Activated B cell treated with CpG ODN at 0.5 μM for 24 hours (primary cell): ENCODE data around the gene ZNF618. TPM values are rescaled to one million over a fixed set of nuclear protein-coding genes. Genes with fewer than 3 reads are reported as not detected.

Experiments
- ATAC-seq: fragments of 200-7000 bp; cut with Tn5 transposase; one replicate; pipeline ENCODE4 v1.10.0; 2021; ENCODE audit warnings: low read depth, mild to moderate bottlenecking, moderate library complexity
- CTCF ChIA-PET: fragments of 350-600 bp; sonication (Branson Sonifier 250); formaldehyde crosslinking; loops from one replicate; lab custom pipeline; 2021; ENCODE audit warnings: antibody characterized with exemption; lab: Charles Lee
- POLR2A ChIA-PET: fragments of 350-600 bp; sonication (Branson Sonifier 250); formaldehyde crosslinking; loops from one replicate; lab custom pipeline; 2021; ENCODE audit warnings: antibody characterized with exemption; lab: Charles Lee
- DNase-seq: peaks from one replicate; pipeline ENCODE4 v3.0.0; 2022
- H3K27ac Mint-ChIP-seq: one replicate; pipeline ENCODE4 v1.8.0; 2020; ENCODE audit warnings: mixed read lengths
- H3K27me3 Mint-ChIP-seq: one replicate; pipeline ENCODE4 v1.8.0; 2021; ENCODE audit warnings: mixed read lengths
- H3K36me3 Mint-ChIP-seq: one replicate; pipeline ENCODE4 v1.8.0; 2021; ENCODE audit warnings: low read depth, mixed read lengths
- H3K4me1 Mint-ChIP-seq: one replicate; pipeline ENCODE4 v1.8.0; 2021; ENCODE audit warnings: mixed read lengths
- H3K4me3 Mint-ChIP-seq: one replicate; pipeline ENCODE4 v1.8.0; 2020; ENCODE audit warnings: mild to moderate bottlenecking, mixed read lengths
- H3K9me3 Mint-ChIP-seq: one replicate; pipeline ENCODE4 v1.8.0; 2020; ENCODE audit warnings: mixed read lengths
- CTCF ChIP-seq: fragments of 200-600 bp; IDR thresholded peaks from one replicate; pipeline ENCODE4 v1.8.0; 2022; ENCODE audit warnings: antibody characterized with exemption, mild to moderate bottlenecking
- intact Hi-C: fragments of 100-400 bp; cut with micrococcal nuclease; formaldehyde crosslinking; loops from one replicate; pipeline ENCODE4 v1.15.1; 2024
- total RNA-seq: library from RNA; stranded (reverse); gene quantifications from 2 replicates; pipeline ENCODE4 v1.2.3, GENCODE V29; 2022

The ZNF618 gene
- total RNA-seq, 1 donor from 2014 or later: 0.67 TPM

- H3K4me1 Mint-ChIP-seq: no peaks in the 10 kb centered on the region
- POLR2A ChIA-PET: no interaction called here
- intact Hi-C loops: no loop called here
- peaks cover 4% of the 10 kb centered on the region for H3K27me3 Mint-ChIP-seq
- no peaks in the 10 kb centered on the region for H3K36me3 Mint-ChIP-seq
- ATAC-seq: no peak
- no peak overlapping the region for H3K27ac Mint-ChIP-seq
- TF ChIP-seq CTCF: no peak
- DNase-seq: no peak
- no peak overlapping the region for H3K4me3 Mint-ChIP-seq
- peaks cover 4% of the 10 kb centered on the region for H3K9me3 Mint-ChIP-seq
- CTCF ChIA-PET: no interaction called here
Measured at GRCh38 chr9:113941526-113941925, 65.4 kb downstream of the ZNF618 start.

GRCh38 chr9:113943112-113944009, 67.3 kb downstream of the ZNF618 start:
- Mint-ChIP-seq H3K9me3 (peaks cover 4% of the 10 kb centered on the region), H3K4me3 (no peak overlapping the region), H3K36me3 (no peaks in the 10 kb centered on the region), H3K27me3 (peaks cover 4% of the 10 kb centered on the region), H3K27ac (no peak overlapping the region), H3K4me1 (no peaks in the 10 kb centered on the region)
- DNase-seq (no peak), ATAC-seq (no peak)
- CTCF ChIA-PET: no interaction called here
- intact Hi-C loops: no loop called here
- TF ChIP-seq CTCF: no peak
- POLR2A ChIA-PET: no interaction called here

GRCh38 chr9:113945784-113946183, 69.7 kb downstream of the ZNF618 start:
- Mint-ChIP-seq H3K4me1 (no peaks in the 10 kb centered on the region), H3K27me3 (peaks cover 4% of the 10 kb centered on the region), H3K36me3 (no peaks in the 10 kb centered on the region), H3K9me3 (peaks cover 2% of the 10 kb centered on the region), H3K4me3 (no peak overlapping the region), H3K27ac (no peak overlapping the region)
- DNase-seq (no peak), ATAC-seq (no peak)
- ChIA-PET CTCF (no interaction called here), POLR2A (no interaction called here)
- no peak for TF ChIP-seq CTCF
- intact Hi-C loops: no loop called here

GRCh38 chr9:113946496-113947115, 70.5 kb downstream of the ZNF618 start:
- Mint-ChIP-seq H3K9me3 (no peaks in the 10 kb centered on the region), H3K4me1 (no peaks in the 10 kb centered on the region), H3K27ac (no peak overlapping the region), H3K4me3 (no peak overlapping the region), H3K36me3 (no peaks in the 10 kb centered on the region), H3K27me3 (peaks cover 4% of the 10 kb centered on the region)
- ChIA-PET POLR2A (no interaction called here), CTCF (no interaction called here)
- no peak for ATAC-seq
- intact Hi-C loops: no loop called here
- no peak for TF ChIP-seq CTCF
- no peak for DNase-seq

GRCh38 chr9:113947941-113948340, 71.8 kb downstream of the ZNF618 start:
- Mint-ChIP-seq H3K4me1 (no peaks in the 10 kb centered on the region), H3K36me3 (no peaks in the 10 kb centered on the region), H3K4me3 (no peak overlapping the region), H3K27ac (no peak overlapping the region), H3K9me3 (no peaks in the 10 kb centered on the region), H3K27me3 (peaks cover 4% of the 10 kb centered on the region)
- POLR2A ChIA-PET: no interaction called here
- DNase-seq (no peak), ATAC-seq (no peak)
- TF ChIP-seq CTCF: no peak
- CTCF ChIA-PET: no interaction called here
- intact Hi-C loops: no loop called here
